ENCODE results near the gene SLC22A23.

Gene SLC22A23, protein sequence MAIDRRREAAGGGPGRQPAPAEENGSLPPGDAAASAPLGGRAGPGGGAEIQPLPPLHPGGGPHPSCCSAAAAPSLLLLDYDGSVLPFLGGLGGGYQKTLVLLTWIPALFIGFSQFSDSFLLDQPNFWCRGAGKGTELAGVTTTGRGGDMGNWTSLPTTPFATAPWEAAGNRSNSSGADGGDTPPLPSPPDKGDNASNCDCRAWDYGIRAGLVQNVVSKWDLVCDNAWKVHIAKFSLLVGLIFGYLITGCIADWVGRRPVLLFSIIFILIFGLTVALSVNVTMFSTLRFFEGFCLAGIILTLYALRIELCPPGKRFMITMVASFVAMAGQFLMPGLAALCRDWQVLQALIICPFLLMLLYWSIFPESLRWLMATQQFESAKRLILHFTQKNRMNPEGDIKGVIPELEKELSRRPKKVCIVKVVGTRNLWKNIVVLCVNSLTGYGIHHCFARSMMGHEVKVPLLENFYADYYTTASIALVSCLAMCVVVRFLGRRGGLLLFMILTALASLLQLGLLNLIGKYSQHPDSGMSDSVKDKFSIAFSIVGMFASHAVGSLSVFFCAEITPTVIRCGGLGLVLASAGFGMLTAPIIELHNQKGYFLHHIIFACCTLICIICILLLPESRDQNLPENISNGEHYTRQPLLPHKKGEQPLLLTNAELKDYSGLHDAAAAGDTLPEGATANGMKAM

DNA sequence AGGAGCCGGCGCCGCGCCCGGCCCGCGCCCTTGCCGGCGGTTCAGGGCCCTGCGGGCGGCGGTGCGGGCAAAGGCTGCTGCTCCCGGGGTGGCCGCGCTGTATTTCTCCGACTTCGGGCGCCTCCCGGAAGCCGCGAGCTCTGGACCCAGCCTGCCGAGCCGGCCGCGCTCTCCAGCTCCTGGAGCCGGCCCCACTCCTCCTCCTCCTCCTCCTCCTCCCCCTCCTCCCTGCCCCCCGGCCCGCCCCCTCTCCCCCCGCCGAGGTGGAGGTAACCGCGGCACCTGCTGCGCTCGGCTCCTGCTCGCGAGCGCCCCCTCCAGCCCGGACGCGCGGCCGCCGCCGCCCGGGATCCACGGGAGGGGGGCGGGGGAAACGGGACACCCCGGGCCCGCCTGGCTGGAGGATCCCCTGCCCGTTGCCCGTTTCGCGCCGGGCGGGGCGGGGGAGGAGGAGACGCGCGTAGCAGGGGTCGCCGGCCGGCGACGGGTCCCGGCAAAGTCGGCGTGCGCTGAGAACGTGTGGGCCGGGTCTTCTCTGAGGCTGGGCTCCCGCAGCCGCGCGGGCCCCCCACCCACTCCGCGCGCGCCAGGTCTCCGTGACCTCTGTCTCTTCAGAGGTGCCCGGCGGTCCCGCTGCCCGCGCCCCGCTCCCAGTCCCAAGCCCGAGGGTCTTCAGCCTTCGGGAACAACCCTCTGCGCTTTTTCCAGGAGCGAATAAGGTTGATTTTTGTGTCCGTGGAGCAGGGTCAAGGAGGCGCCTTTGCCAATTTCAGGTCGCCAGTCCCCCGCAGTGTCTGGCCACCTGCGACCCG lies at the start of gene SLC22A23:
SLC22A23 (minus strand) TSS at position 153 of the 812 bp plus-strand sequence. CDS start 491 bp downstream, outside the sequence.
- DNase-seq, result peak; percentile 65

DNA sequence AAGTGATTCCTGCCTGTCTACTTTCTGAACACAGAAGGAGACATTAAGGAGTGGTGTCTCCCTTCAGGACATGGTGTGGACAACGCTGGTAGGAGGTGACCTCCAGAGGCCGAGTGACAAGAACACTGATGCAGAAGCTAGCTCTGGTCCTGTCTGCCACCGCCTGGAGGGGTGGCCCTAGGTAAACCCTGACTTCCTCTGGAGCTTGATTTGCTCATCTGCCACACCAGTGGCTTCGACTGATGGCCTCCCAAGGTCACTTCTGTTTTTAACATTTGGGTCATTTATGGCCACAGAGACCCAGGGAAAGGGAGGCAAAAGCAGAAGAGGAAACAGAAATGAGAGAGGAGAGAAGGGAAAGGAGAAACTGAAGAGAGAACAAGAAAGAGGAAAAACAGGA lies 49.4 kb upstream of the SLC22A23 start:
- DNase-seq, result no peak

DNA sequence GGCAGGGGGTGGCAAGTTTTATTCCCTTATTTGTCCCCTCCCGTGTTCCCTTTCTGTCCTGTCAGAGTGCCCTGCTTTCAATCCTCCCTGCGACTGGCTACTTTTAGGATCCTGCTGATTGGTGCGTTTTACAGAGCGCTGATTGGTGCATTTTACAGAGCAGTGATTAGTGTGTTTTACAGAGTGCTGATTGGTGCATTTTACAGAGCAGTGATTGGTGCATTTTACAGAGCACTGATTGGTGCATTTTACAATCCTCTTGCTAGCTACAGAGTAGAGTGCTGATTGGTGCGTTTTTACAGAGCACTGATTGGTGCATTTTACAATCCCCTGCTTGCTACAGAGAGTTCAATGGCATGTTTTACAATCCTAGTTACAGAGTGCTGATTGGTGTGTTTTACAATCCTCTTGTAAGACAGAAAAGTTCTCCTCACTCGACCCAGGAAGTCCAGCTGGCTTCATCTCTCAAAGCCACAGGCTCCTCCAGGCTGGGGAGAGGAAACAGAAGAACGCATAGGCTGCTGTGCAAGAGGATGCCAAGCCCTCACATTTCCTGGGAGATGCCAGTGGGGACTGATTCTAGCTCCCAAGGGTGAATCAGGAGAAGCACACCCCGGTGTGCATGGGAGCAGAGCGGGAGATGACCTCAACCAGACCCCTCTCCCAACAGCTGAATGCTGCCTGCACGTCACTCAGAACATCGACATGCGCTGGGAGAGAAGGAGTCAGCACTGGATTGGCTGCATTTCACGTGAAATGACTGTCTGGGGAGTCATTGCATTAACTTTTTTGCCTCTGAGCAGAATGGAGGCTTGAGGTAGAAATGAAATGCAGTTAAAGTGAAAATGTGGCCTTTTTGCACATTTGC lies 48.3 kb upstream of the SLC22A23 start:
- DNase-seq, result no peak

DNA sequence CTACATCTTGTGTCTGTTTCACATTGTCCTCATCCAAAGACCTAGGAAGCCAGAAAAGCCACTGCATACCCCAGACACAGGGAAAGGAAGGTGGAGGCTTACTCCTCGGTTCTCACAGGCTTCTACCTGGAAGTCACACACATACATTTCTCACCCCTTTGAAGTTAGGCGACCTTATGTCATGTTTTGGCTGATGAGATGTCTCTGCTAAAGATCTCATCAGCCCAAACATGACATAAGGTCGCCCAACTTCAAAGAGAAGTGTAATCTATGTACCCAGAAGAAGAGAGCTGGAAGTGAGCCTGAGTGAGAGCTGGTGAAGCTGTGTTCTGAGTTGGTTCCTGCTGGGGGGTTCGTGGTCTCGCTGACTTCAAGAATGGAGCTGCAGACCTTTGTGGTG lies 47.5 kb upstream of the SLC22A23 start:
- no peak for DNase-seq

- no peak for DNase-seq
Observed at GRCh38 chr6:3501826-3502500, 45.1 kb upstream of the SLC22A23 start.

GRCh38 chr6:3500262-3501014 lies 43.6 kb upstream of the SLC22A23 start:
- no peak for DNase-seq

- DNase-seq, result no peak
Observed at GRCh38 chr6:3499603-3500002, 42.8 kb upstream of the SLC22A23 start.

- DNase-seq, result no peak
Observed at GRCh38 chr6:3496395-3496794, 39.5 kb upstream of the SLC22A23 start.

DNA sequence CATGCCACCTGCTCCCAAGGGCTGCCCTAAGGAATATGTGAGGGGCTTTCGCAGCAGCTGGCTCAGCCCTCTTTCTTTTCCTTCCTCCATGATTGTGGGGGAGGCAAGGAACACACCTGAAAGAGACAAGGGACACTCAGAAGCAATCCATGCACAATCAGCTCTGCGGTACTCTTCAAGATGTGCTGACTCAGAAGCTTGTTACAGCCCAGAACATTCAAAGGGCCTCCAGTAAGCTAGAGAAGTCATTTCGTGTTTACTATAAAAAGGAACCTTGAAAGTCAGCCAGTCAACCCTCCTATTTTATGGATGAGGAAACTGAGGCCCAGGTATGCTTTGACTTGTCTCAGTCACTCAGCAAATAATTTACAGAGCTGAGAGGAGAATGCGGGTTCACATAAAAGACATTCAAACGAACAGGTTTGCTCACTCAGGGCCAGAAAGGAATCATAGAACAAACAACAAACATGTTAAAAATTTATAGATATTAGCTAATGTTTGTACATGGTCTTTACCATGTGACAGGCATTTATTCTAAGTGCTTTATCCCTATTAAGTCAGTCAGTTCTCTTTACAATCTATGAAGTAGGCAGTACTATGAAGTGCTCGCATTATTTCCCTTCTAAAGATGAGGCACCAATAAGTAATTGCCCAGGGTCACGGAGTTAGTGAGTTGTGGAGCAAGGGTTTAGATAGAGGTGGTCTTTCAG lies 37.7 kb upstream of the SLC22A23 start:
- DNase-seq, result no peak

DNA sequence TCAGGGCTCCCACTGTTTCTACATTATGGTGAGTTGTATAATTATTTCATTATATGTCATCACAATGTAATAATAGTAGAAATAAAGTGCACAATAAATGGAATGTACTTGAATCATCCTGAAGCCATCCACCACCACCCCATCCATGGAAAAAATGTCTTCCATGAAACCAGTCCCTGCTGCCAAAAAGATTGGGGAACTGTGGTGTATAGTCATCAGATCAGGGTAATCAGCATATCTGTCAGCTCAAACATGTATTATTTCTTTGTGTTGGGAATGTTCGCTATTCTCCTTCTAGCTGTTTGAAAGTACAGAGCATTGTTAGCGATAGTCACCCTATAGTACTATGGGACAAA lies 33.8 kb upstream of the SLC22A23 start:
- no peak for DNase-seq

- no peak for DNase-seq
Observed at GRCh38 chr6:3489961-3490624, 33.2 kb upstream of the SLC22A23 start.

- DNase-seq, result no peak
Observed at GRCh38 chr6:3489027-3489757, 32.3 kb upstream of the SLC22A23 start.

GRCh38 chr6:3484946-3485345 lies 28.1 kb upstream of the SLC22A23 start:
- no peak for DNase-seq

GRCh38 chr6:3484192-3484591 lies 27.3 kb upstream of the SLC22A23 start:
- no peak for DNase-seq

DNA sequence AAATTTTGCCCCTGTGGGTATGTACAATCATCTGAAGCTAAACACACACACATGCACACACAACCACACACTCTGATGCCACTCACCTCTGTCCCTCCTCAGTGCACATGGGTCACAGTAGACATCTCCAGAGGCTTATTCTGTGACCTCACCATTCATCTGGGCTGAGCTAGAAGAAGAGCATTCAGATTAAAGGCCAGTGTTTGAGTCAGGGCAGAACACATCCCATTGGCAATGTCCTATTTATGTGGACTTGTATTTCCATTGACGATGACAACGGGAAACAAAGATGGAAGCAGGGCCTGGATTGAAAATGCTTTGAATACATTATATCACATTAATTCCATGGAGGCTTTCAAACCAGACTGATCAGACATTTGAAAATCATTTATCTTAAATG lies 26.8 kb upstream of the SLC22A23 start:
- DNase-seq, result no peak

DNA sequence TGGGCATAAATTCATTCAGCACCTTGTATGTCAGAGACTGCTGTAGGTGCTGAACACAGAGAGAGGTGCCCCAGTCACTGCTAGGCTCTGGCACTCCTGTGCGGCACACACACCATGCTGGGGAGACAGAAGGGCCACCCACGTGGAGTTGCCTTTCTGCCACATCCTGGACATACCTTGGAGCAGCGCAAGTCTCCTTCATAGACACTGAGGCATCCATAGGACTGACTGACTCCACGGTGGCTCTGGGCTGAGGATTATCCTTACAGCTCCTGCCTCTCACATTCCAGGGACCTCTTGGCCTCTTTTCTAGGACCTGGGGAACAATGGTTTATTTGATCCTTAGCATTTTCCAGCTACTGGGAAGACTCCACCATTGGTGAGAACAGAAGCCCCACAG lies 26.0 kb upstream of the SLC22A23 start:
- no peak for DNase-seq

GRCh38 chr6:3481640-3482039 lies 24.8 kb upstream of the SLC22A23 start:
- DNase-seq, result no peak

- no peak for DNase-seq
Observed at GRCh38 chr6:3480009-3480408, 23.2 kb upstream of the SLC22A23 start.

GRCh38 chr6:3473773-3474172 lies 16.9 kb upstream of the SLC22A23 start:
- no peak for DNase-seq

Data from activated CD4-positive, CD25-positive, alpha-beta regulatory T cell treated with anti-CD3 and anti-CD28 coated beads, Interleukin-2, amount 50 U/mL, for 72 hours (primary cell).